ENCODE results near the gene PRKG1.

DNA sequence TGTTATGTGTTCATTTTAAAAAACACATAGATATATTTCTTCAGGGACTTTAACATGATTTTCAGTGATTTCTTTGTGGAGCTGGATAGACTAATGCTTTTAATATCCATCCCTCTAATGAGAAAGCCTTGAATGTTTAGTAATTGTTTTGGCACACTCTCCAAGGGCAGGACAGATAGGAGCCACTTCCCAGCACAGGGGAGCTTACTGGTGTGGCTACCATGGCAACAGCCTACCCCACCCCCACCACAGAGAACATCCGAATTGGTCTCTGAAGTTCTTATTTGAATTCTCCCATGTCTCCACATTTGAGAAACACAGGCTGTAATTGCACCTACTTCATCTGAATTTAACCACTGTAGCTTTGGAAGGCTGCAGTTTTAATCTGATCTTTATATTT lies 87.7 kb downstream of the PRKG1 start:
- TF ChIP-seq POLR2A (IDR thresholded peaks at IDR 0.05) (no peak), CTCF (IDR thresholded peaks at IDR 0.05) (no peak)

All from Peyer's patch (tissue), 4 donors.